K562 (cell line): ENCODE data around the gene FUT4. TPM values are rescaled to one million over a fixed set of nuclear protein-coding genes. Genes with fewer than 3 reads are reported as not detected.

ENCODE experiments used
- BCOR ChIP-seq: fragments of 450-650 bp; IDR thresholded peaks from 2 replicates; pipeline ENCODE4 v1.6.1; 2016
- C11orf30 ChIP-seq: fragments of 450-650 bp; IDR thresholded peaks from 2 replicates; pipeline ENCODE4 v1.6.1; 2016; ENCODE audit warnings: low read depth, mild to moderate bottlenecking
- DACH1 ChIP-seq: fragments of 450-650 bp; IDR thresholded peaks from 2 replicates; pipeline ENCODE4 v1.6.1; 2018; ENCODE audit not compliant: partially characterized antibody
- HDAC6 ChIP-seq: IDR thresholded peaks from 2 replicates; pipeline ENCODE4 v1.6.1; 2012; ENCODE audit warnings: low read depth, mild to moderate bottlenecking, control low read depth, inconsistent platforms, low read length, moderate library complexity
- KLF1 ChIP-seq: fragments of 450-650 bp; IDR thresholded peaks from 2 replicates; pipeline ENCODE4 v1.6.1; 2016; ENCODE audit warnings: missing genetic modification characterization, missing compliant biosample characterization
- KLF6 ChIP-seq: fragments of 250-450 bp; sonication (Bioruptor Pico); IDR thresholded peaks from 2 replicates; pipeline ENCODE4 v1.4.0; 2020; ENCODE audit warnings: mild to moderate bottlenecking, moderate library complexity, borderline replicate concordance
- MITF ChIP-seq: IDR thresholded peaks from 2 replicates; pipeline ENCODE4 v1.6.1; 2014; ENCODE audit warnings: antibody characterized with exemption
- PHF20 ChIP-seq: fragments of 450-650 bp; IDR thresholded peaks from 2 replicates; pipeline ENCODE4 v1.6.1; 2018; ENCODE audit not compliant: partially characterized antibody
- RBM39 ChIP-seq: fragments of 200-400 bp; formaldehyde crosslinking; optimal IDR thresholded peaks from 2 replicates; pipeline ENCODE3; 2018; ENCODE audit warnings: low read depth, low read length
- TAF1 ChIP-seq: IDR thresholded peaks from 2 replicates; pipeline ENCODE4 v1.6.1; 2011; ENCODE audit warnings: mild to moderate bottlenecking, low read length, moderate library complexity; ENCODE audit not compliant: insufficient read depth, control insufficient read depth, severe bottlenecking; ENCODE audit errors: extremely low read depth
- ZBED1 ChIP-seq: IDR thresholded peaks from 2 replicates; pipeline ENCODE4 v1.6.1; 2014
- ZBTB1 ChIP-seq: sonication (generic); formaldehyde crosslinking; IDR thresholded peaks from 2 replicates; pipeline ENCODE4 v1.8.1; 2023; ENCODE audit warnings: missing genetic modification reagents, low read depth, mild to moderate bottlenecking, borderline replicate concordance
- ZNF224 ChIP-seq: sonication (generic); formaldehyde crosslinking; IDR thresholded peaks from 2 replicates; pipeline ENCODE4 v1.8.0; 2022; ENCODE audit warnings: mild to moderate bottlenecking, missing genetic modification reagents
- ZNF444 ChIP-seq: fragments of 250-450 bp; sonication (Bioruptor Pico); IDR thresholded peaks from 2 replicates; pipeline ENCODE4 v1.4.0; 2020; ENCODE audit warnings: mild to moderate bottlenecking, moderate library complexity
- ZNF75A ChIP-seq: fragments of 450-650 bp; formaldehyde crosslinking; IDR thresholded peaks from 2 replicates; pipeline ENCODE4 v1.4.0; 2020; ENCODE audit warnings: mild to moderate bottlenecking
- polyA plus RNA-seq, 8 experiments: library from polyadenylated mRNA; depleted of rRNA in 4 of 8; stranded (reverse) in 5 of 8; unstranded in 3 of 8; fragments of >200 nt; fragmentation: Nextera tagmentation in 2 of 8; fragmentation: Illumina TruSeq in 1 of 8; extraction: Ambion mirVana in 2 of 8; extraction: Trizol in 1 of 8; gene quantifications; 2 replicates each; pipeline versions ENCODE4 v1.2.1 to v1.2.3, GENCODE V29; 2011 to 2014; ENCODE audit warnings: inconsistent platforms in 1 of 8, missing spikeins in 1 of 8
- total RNA-seq, 7 experiments: library from RNA; depleted of rRNA in 6 of 7; stranded (reverse); fragments of >200 nt in 6 of 7; fragmentation: Illumina TruSeq in 2 of 7; extraction: Trizol in 2 of 7; gene quantifications; 2 replicates each; pipeline versions ENCODE4 v1.2.1 to v1.2.3, GENCODE V29; 2011 to 2021; ENCODE audit warnings: low replicate concordance in 1 of 7

Gene FUT4
- total and polyA plus RNA-seq, 9 of the 15 experiments (the other 6 are each of a cell fraction or from before 2014, with no cell fraction given), result 1.1 to 8.9 (median 5.5) TPM

GRCh38 chr11:94543695-94544645, at the start of gene FUT4 (continued):
- no peak for TF ChIP-seq ZNF75A (CRISPR knock-in tag)
- TF ChIP-seq HDAC6, result no peak
- peak; percentile 38 for TF ChIP-seq TAF1
- TF ChIP-seq ZNF224 (CRISPR knock-in tag), result no peak
- TF ChIP-seq PHF20, result peak; percentile 90
- no peak for TF ChIP-seq MITF
- TF ChIP-seq KLF6, result peak; percentile 17; the same call in 1 of the 2 replicates
- TF ChIP-seq ZNF444 (CRISPR knock-in tag), result no peak
- TF ChIP-seq RBM39, result peak; percentile 55
- TF ChIP-seq C11orf30, result no peak
- TF ChIP-seq KLF1, result peak; percentile 77
- TF ChIP-seq ZBTB1 (CRISPR knock-in tag), result peak; percentile 37; the same call in 1 of the 2 replicates
- no peak for TF ChIP-seq DACH1
- TF ChIP-seq BCOR, result peak; percentile 71
- no peak; the same call in 1 of the 2 replicates for TF ChIP-seq ZBED1
